ENCODE data around the gene TSPAN32. TPM values are rescaled to one million over a fixed set of nuclear protein-coding genes. Genes with fewer than 3 reads are reported as not detected.

The TSPAN32 gene
- total RNA-seq, 2 experiments from 2014 or later, result 0.69 to 2.0 TPM

DNA sequence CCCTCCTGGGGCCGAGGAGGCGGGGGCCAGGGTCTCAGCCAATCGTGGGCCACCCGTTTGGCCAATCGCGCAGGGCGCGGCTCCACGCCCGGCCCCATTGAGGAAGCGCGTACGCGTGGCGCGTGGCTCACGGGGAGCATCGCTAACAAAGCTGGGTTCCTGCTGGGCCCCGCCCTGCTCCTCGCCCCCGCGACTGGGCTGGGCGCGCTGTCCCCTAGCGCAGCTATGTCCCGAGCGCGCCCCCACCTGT lies 30.8 kb upstream of the TSPAN32 start:
- CTCF ChIA-PET (ENCODE audit: unreplicated experiment), result no interaction called here
- intact Hi-C loops (cut with micrococcal nuclease; ENCODE audit: unreplicated experiment), result no loop called here
- no peak for DNase-seq (ENCODE audit: low spot score)
- no peaks in the 10 kb centered on the region for H3K9me2 ChIP-seq (ENCODE audit: insufficient read depth, low read length)
- no peak for TF ChIP-seq EZH2phosphoT487 (IDR thresholded peaks at IDR 0.05; ENCODE audit: borderline replicate concordance, low read depth, low read length)
- TF ChIP-seq, protein P1, sequence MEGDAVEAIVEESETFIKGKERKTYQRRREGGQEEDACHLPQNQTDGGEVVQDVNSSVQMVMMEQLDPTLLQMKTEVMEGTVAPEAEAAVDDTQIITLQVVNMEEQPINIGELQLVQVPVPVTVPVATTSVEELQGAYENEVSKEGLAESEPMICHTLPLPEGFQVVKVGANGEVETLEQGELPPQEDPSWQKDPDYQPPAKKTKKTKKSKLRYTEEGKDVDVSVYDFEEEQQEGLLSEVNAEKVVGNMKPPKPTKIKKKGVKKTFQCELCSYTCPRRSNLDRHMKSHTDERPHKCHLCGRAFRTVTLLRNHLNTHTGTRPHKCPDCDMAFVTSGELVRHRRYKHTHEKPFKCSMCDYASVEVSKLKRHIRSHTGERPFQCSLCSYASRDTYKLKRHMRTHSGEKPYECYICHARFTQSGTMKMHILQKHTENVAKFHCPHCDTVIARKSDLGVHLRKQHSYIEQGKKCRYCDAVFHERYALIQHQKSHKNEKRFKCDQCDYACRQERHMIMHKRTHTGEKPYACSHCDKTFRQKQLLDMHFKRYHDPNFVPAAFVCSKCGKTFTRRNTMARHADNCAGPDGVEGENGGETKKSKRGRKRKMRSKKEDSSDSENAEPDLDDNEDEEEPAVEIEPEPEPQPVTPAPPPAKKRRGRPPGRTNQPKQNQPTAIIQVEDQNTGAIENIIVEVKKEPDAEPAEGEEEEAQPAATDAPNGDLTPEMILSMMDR (conservative IDR thresholded peaks at IDR 0.05; ENCODE audit: low read length), result no peak
- H3K4me1 ChIP-seq (ENCODE audit: insufficient read depth, low read length, poor library complexity, severe bottlenecking), result peaks cover under 1% of the 10 kb centered on the region
- no peaks in the 10 kb centered on the region for H4K20me1 ChIP-seq (ENCODE audit: insufficient read depth, low read length)
- H3K36me3 ChIP-seq (ENCODE audit: insufficient read depth, low read length), result no peaks in the 10 kb centered on the region
- H2AFZ ChIP-seq (ENCODE audit: low read length), result no peak overlapping the region
- H3K4me3 ChIP-seq (ENCODE audit: low read depth, low read length, poor library complexity, severe bottlenecking), result no peak overlapping the region
- no peaks in the 10 kb centered on the region for H3K79me2 ChIP-seq (ENCODE audit: insufficient read depth, low read depth, low read length)
- no peak overlapping the region for H3K4me2 ChIP-seq (ENCODE audit: low read length)
- H3K9me3 ChIP-seq (ENCODE audit: low read length), result no peaks in the 10 kb centered on the region
- no peak overlapping the region for H3K27ac ChIP-seq (ENCODE audit: low read depth, low read length, poor library complexity, severe bottlenecking)
- POLR2A ChIA-PET, result no interaction called here
- no TSS peak for BruUV-seq (replicated peaks)

DNA sequence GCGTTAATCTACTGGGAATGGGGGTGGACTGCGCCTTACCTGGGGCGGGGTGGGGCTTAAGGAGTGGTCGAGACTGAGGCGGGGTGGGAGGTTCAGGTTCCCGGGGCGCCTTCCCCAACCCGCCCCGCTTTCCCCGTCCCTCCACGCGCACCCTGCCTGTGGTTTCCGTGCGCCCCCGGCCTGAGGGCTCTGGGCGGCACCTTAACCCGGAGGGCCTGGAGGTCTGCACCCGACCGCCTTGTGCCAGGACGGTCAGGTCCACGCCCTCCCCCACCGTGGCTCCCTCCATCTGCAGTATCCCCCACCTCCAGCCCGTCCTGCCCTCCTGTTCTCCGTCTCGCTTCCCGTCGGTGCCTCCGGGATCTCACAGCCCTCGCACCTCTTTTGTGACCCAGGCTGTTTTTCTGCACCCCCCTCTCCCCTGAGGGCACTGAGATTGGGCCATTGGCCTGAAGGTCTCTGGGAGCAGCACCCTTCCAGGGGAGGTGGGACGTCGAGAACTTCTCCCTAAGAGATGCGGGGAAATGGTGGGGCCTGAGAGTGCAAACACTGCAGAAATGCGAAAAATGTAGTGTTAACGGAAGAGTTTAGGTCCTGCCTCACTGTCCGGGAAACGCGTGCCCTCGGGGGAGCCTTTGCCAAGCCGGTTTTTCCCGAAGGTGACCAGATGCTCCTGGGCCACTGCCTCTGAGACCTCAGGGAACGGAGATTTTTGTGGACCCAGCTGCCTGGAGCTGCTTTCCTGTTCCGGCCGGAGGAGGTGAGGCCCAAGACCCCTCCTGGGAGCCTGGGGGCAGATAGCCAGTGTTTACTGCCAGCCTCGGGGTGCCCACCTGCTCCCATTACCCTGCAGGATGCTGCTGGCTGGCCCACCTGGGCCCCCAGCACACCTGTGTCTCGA lies 30.2 kb upstream of the TSPAN32 start:
- Histone ChIP-seq H2AFZ (ENCODE audit: low read length) (no peak overlapping the region), H3K4me1 (ENCODE audit: insufficient read depth, low read length, poor library complexity, severe bottlenecking) (no peaks in the 10 kb centered on the region), H3K27ac (ENCODE audit: low read depth, low read length, poor library complexity, severe bottlenecking) (no peak overlapping the region), H4K20me1 (ENCODE audit: insufficient read depth, low read length) (no peaks in the 10 kb centered on the region), H3K4me3 (ENCODE audit: low read depth, low read length, poor library complexity, severe bottlenecking) (no peak overlapping the region), H3K36me3 (ENCODE audit: insufficient read depth, low read length) (no peaks in the 10 kb centered on the region), H3K4me2 (ENCODE audit: low read length) (no peak overlapping the region), H3K9me3 (ENCODE audit: low read length) (no peaks in the 10 kb centered on the region), H3K79me2 (ENCODE audit: insufficient read depth, low read depth, low read length) (no peaks in the 10 kb centered on the region), H3K9me2 (ENCODE audit: insufficient read depth, low read length) (no peaks in the 10 kb centered on the region)
- intact Hi-C loops (cut with micrococcal nuclease; ENCODE audit: unreplicated experiment), result no loop called here
- POLR2A ChIA-PET, result no interaction called here
- BruUV-seq (replicated peaks), result no TSS peak
- DNase-seq (ENCODE audit: low spot score), result no peak
- CTCF ChIA-PET (ENCODE audit: unreplicated experiment), result no interaction called here
- no peak for TF ChIP-seq EZH2phosphoT487 (IDR thresholded peaks at IDR 0.05; ENCODE audit: borderline replicate concordance, low read depth, low read length)

DNA sequence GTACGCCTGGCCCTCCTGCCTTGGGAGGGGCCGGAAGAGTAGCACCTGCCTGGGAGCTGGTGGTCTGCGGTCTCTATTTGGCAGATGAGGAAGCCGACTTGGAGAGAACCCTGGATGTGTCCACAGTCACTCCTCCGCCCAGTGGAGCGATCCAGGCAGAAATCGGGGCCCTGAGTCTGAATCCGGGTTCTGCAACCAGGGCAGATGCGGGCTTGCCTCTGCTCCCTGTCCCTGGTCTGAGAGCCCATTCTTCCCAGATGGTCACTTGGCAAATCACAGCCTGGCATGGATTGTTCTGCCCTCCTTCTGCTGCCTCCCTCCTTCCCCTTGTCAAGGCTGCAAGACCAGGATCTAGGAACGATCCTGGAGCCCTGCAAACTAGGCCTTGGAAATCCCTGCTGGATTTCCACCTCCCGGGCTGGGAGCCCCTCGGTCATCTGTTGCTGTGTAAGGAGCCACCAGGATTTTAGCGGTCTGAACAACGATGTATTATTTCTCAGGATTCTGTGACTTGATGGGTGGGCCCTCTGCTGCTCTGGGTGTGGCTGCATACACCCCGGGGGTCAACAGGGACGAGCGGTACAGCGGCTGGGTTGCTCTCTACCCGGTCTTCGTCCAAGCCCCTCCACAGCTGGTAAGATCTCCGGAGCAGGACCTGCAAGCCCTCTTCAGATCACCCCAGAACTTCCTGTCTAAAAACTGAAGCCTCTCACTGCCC lies 29.4 kb upstream of the TSPAN32 start:
- no TSS peak for BruUV-seq (replicated peaks)
- no peak for DNase-seq (ENCODE audit: low spot score)
- Histone ChIP-seq H3K4me2 (ENCODE audit: low read length) (no peak overlapping the region), H2AFZ (ENCODE audit: low read length) (no peak overlapping the region), H3K36me3 (ENCODE audit: insufficient read depth, low read length) (no peaks in the 10 kb centered on the region), H3K79me2 (ENCODE audit: insufficient read depth, low read depth, low read length) (no peaks in the 10 kb centered on the region), H3K4me1 (ENCODE audit: insufficient read depth, low read length, poor library complexity, severe bottlenecking) (no peaks in the 10 kb centered on the region), H3K9me2 (ENCODE audit: insufficient read depth, low read length) (no peaks in the 10 kb centered on the region), H3K27ac (ENCODE audit: low read depth, low read length, poor library complexity, severe bottlenecking) (no peak overlapping the region), H3K4me3 (ENCODE audit: low read depth, low read length, poor library complexity, severe bottlenecking) (no peak overlapping the region), H4K20me1 (ENCODE audit: insufficient read depth, low read length) (no peaks in the 10 kb centered on the region), H3K9me3 (ENCODE audit: low read length) (no peaks in the 10 kb centered on the region)
- ChIA-PET CTCF (ENCODE audit: unreplicated experiment) (no interaction called here), POLR2A (no interaction called here)
- no peak for TF ChIP-seq EZH2phosphoT487 (IDR thresholded peaks at IDR 0.05; ENCODE audit: borderline replicate concordance, low read depth, low read length)
- intact Hi-C loops (cut with micrococcal nuclease; ENCODE audit: unreplicated experiment), result no loop called here
